Suprapubic skin (tissue), 4 donors: ENCODE data around the gene ST8SIA5.

ENCODE experiments used
- EP300 ChIP-seq: sonication (generic); formaldehyde crosslinking; IDR thresholded peaks from one replicate; pipeline ENCODE4 v1.6.1; 2017; ENCODE audit warnings: antibody characterized with exemption
- POLR2A ChIP-seq, 2 donors: fragments of 450-650 bp; IDR thresholded peaks; one replicate each; pipeline ENCODE4 v1.6.1; 2017; ENCODE audit warnings: antibody characterized with exemption in 2 of 2, mild to moderate bottlenecking in 2 of 2, moderate library complexity in 2 of 2
- POLR2AphosphoS5 ChIP-seq, 3 donors: sonication (generic); formaldehyde crosslinking; IDR thresholded peaks; one replicate each; pipeline ENCODE4 v1.6.1; 2017; ENCODE audit warnings: antibody characterized with exemption in 3 of 3
- TF ChIP-seq, protein P1 (sequence below), 2 donors: fragments of 200-600 bp in 1 of 2; fragments of 450-650 bp in 1 of 2; sonication (generic) in 1 of 2; IDR thresholded peaks; one replicate each; pipeline ENCODE4 v1.5.1; 2016 to 2019; ENCODE audit warnings: antibody characterized with exemption in 2 of 2, mild to moderate bottlenecking in 1 of 2, moderate library complexity in 1 of 2

- TF ChIP-seq, protein P1, sequence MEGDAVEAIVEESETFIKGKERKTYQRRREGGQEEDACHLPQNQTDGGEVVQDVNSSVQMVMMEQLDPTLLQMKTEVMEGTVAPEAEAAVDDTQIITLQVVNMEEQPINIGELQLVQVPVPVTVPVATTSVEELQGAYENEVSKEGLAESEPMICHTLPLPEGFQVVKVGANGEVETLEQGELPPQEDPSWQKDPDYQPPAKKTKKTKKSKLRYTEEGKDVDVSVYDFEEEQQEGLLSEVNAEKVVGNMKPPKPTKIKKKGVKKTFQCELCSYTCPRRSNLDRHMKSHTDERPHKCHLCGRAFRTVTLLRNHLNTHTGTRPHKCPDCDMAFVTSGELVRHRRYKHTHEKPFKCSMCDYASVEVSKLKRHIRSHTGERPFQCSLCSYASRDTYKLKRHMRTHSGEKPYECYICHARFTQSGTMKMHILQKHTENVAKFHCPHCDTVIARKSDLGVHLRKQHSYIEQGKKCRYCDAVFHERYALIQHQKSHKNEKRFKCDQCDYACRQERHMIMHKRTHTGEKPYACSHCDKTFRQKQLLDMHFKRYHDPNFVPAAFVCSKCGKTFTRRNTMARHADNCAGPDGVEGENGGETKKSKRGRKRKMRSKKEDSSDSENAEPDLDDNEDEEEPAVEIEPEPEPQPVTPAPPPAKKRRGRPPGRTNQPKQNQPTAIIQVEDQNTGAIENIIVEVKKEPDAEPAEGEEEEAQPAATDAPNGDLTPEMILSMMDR (IDR thresholded peaks at IDR 0.05) = no peak
- TF ChIP-seq POLR2A (IDR thresholded peaks at IDR 0.05) (no peak), POLR2AphosphoS5 (IDR thresholded peaks at IDR 0.05) (no peak), EP300 (no peak)
Measured at GRCh38 chr18:46731316-46731715, 25.5 kb downstream of the ST8SIA5 start.
